ENCODE results near the gene RAI1.

DNA sequence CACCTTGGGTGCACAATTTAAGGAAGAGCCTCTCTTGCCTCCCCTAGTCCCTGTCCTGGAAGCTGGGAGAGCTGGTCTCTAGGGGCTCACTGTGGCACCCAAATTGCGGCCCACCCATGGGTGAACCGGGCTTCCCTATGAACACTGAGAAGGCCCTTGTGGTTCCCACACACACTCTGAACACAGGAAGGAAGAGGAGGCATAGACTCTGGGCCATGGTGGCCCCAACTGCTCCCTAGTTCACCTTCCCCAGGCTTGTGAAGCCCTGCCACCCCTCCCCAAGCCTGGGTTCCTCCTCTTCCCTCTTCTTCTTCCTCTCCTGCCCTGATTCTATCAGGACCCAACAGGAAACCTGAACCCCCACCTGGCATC lies 145.1 kb downstream of the RAI1 start:
- TF ChIP-seq, protein P1, sequence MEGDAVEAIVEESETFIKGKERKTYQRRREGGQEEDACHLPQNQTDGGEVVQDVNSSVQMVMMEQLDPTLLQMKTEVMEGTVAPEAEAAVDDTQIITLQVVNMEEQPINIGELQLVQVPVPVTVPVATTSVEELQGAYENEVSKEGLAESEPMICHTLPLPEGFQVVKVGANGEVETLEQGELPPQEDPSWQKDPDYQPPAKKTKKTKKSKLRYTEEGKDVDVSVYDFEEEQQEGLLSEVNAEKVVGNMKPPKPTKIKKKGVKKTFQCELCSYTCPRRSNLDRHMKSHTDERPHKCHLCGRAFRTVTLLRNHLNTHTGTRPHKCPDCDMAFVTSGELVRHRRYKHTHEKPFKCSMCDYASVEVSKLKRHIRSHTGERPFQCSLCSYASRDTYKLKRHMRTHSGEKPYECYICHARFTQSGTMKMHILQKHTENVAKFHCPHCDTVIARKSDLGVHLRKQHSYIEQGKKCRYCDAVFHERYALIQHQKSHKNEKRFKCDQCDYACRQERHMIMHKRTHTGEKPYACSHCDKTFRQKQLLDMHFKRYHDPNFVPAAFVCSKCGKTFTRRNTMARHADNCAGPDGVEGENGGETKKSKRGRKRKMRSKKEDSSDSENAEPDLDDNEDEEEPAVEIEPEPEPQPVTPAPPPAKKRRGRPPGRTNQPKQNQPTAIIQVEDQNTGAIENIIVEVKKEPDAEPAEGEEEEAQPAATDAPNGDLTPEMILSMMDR (IDR thresholded peaks at IDR 0.05), result no peak
- TF ChIP-seq POLR2A (IDR thresholded peaks at IDR 0.05), result no peak

All from esophagus squamous epithelium (tissue), 4 donors.